Activated T-cell treated with anti-CD3 and anti-CD28 coated beads for 4 hours (primary cell): ENCODE measurements around the gene MERTK.
"Not testable (repeated sequence)": the region's sequence is repeated elsewhere in the genome, so short reads cannot be mapped to it uniquely, and the experiment has no call there.

Experiments
- DNase-seq: peaks from one replicate; pipeline ENCODE4 v3.0.0-alpha.2; 2020

The MERTK gene

GRCh38 chr2:111946294-111947114, 48.1 kb downstream of the MERTK start:
- DNase-seq, result no peak

GRCh38 chr2:111947219-111947618, 48.8 kb downstream of the MERTK start:
- no peak for DNase-seq

- no peak for DNase-seq
Measured at GRCh38 chr2:111948832-111949231, 50.4 kb downstream of the MERTK start.

GRCh38 chr2:111950236-111950635, 51.8 kb downstream of the MERTK start:
- no peak for DNase-seq

GRCh38 chr2:111951486-111951885, 53.1 kb downstream of the MERTK start:
- no peak for DNase-seq

GRCh38 chr2:111952871-111953452, 54.6 kb downstream of the MERTK start:
- DNase-seq, result no peak

- no peak for DNase-seq
Measured at GRCh38 chr2:111954602-111955332, 56.4 kb downstream of the MERTK start.

- no peak for DNase-seq
Measured at GRCh38 chr2:111957872-111958354, 59.5 kb downstream of the MERTK start.

GRCh38 chr2:111958901-111959300, 60.5 kb downstream of the MERTK start:
- DNase-seq, result no peak

- no peak for DNase-seq
Measured at GRCh38 chr2:111961663-111962062, 63.3 kb downstream of the MERTK start.

- not testable (repeated sequence) for DNase-seq
Measured at GRCh38 chr2:111963086-111963485, 64.7 kb downstream of the MERTK start.

GRCh38 chr2:111963508-111963907, 65.1 kb downstream of the MERTK start:
- DNase-seq, result not testable (repeated sequence)

GRCh38 chr2:111965062-111965461, 66.7 kb downstream of the MERTK start:
- DNase-seq, result no peak

GRCh38 chr2:111966241-111966640, 67.8 kb downstream of the MERTK start:
- DNase-seq, result no peak

- no peak for DNase-seq
Measured at GRCh38 chr2:111967018-111967417, 68.6 kb downstream of the MERTK start.

- DNase-seq, result no peak
Measured at GRCh38 chr2:111970453-111970852, 72.0 kb downstream of the MERTK start.

- DNase-seq, result no peak
Measured at GRCh38 chr2:111972955-111973565, 74.7 kb downstream of the MERTK start.

- DNase-seq, result no peak
Measured at GRCh38 chr2:111973701-111974100, 75.3 kb downstream of the MERTK start.

GRCh38 chr2:111975053-111975552, 76.7 kb downstream of the MERTK start:
- DNase-seq, result no peak

- no peak for DNase-seq
Measured at GRCh38 chr2:111975819-111976218, 77.4 kb downstream of the MERTK start.

GRCh38 chr2:111977240-111977639, 78.8 kb downstream of the MERTK start:
- no peak for DNase-seq

- DNase-seq, result no peak
Measured at GRCh38 chr2:111978452-111979170, 80.2 kb downstream of the MERTK start.
